WTC11 (cell line): Measurements from ENCODE around the gene CELF6. TPM values are rescaled to one million over a fixed set of nuclear protein-coding genes. Genes with fewer than 3 reads are reported as not detected.

Source experiments
- ATAC-seq: fragments of 200-7000 bp; cut with Tn5 transposase; 2 replicates; pipeline ENCODE4 v1.10.0; 2021; ENCODE audit warnings: mild to moderate bottlenecking, moderate library complexity
- CTCF ChIA-PET: fragments of 300-600 bp; sonication (Branson Sonifier 250); formaldehyde crosslinking; loops from one replicate; lab custom pipeline; 2021; ENCODE audit warnings: antibody characterized with exemption; lab: Charles Lee
- POLR2A ChIA-PET: fragments of 350-600 bp; sonication (Branson Sonifier 250); formaldehyde crosslinking; loops from one replicate; lab custom pipeline; 2021; ENCODE audit warnings: antibody characterized with exemption; lab: Charles Lee
- DNase-seq: peaks from one replicate; pipeline ENCODE4 v3.0.0; 2021; ENCODE audit warnings: low spot score
- H3K27ac Mint-ChIP-seq: 2 replicates; pipeline ENCODE4 v1.8.0; 2021; ENCODE audit warnings: mixed read lengths
- H3K27me3 Mint-ChIP-seq: 2 replicates; pipeline ENCODE4 v1.8.0; 2021; ENCODE audit warnings: low read depth, mild to moderate bottlenecking, moderate library complexity, mixed read lengths
- H3K36me3 Mint-ChIP-seq: 2 replicates; pipeline ENCODE4 v1.8.0; 2021; ENCODE audit warnings: mixed read lengths
- H3K4me1 Mint-ChIP-seq: 2 replicates; pipeline ENCODE4 v1.8.0; 2022; ENCODE audit warnings: mixed read lengths
- H3K4me3 Mint-ChIP-seq: 2 replicates; pipeline ENCODE4 v1.8.0; 2021; ENCODE audit warnings: mild to moderate bottlenecking, moderate library complexity, mixed read lengths
- H3K9me3 Mint-ChIP-seq: 2 replicates; pipeline ENCODE4 v1.8.0; 2021; ENCODE audit warnings: mixed read lengths
- ESRRA ChIP-seq: sonication (generic); formaldehyde crosslinking; IDR thresholded peaks from 2 replicates; pipeline ENCODE4 v1.8.1; 2022; ENCODE audit warnings: mild to moderate bottlenecking, missing genetic modification reagents, borderline replicate concordance
- GRHL2 ChIP-seq: fragments of 250-450 bp; sonication (Bioruptor Pico); IDR thresholded peaks from 2 replicates; pipeline ENCODE4 v1.8.0; 2022; ENCODE audit warnings: mild to moderate bottlenecking, moderate library complexity; ENCODE audit not compliant: insufficient replicate concordance, severe bottlenecking
- KAT7 ChIP-seq: sonication (generic); formaldehyde crosslinking; IDR thresholded peaks from 2 replicates; pipeline ENCODE4 v1.8.1; 2023; ENCODE audit warnings: missing genetic modification reagents, mild to moderate bottlenecking, borderline replicate concordance
- NR1H2 ChIP-seq: sonication (generic); formaldehyde crosslinking; IDR thresholded peaks from 2 replicates; pipeline ENCODE4 v1.9.0; 2021; ENCODE audit warnings: mild to moderate bottlenecking, moderate library complexity, missing genetic modification reagents
- NR2C2 ChIP-seq: sonication (generic); formaldehyde crosslinking; IDR thresholded peaks from 2 replicates; pipeline ENCODE4 v1.8.0; 2022; ENCODE audit warnings: mild to moderate bottlenecking, missing genetic modification reagents
- ZNF121 ChIP-seq: sonication (generic); formaldehyde crosslinking; IDR thresholded peaks from 2 replicates; pipeline ENCODE4 v1.8.0; 2023; ENCODE audit warnings: missing genetic modification reagents
- ZNF138 ChIP-seq: sonication (generic); formaldehyde crosslinking; conservative IDR thresholded peaks from 2 replicates; pipeline ENCODE4 v1.8.1; 2022; ENCODE audit warnings: mild to moderate bottlenecking, moderate library complexity, missing genetic modification reagents
- ZNF263 ChIP-seq: sonication (generic); formaldehyde crosslinking; IDR thresholded peaks from 2 replicates; pipeline ENCODE4 v1.8.1; 2022; ENCODE audit warnings: low read depth, mild to moderate bottlenecking, moderate library complexity, missing genetic modification reagents
- ZNF423 ChIP-seq: fragments of 250-450 bp; sonication (Bioruptor Pico); IDR thresholded peaks from 2 replicates; pipeline ENCODE4 v2.1.2; 2022; ENCODE audit warnings: mild to moderate bottlenecking, moderate library complexity
- total RNA-seq: library from RNA; stranded (reverse); gene quantifications from 3 replicates; pipeline ENCODE4 v1.2.3, GENCODE V29; 2021
- TF ChIP-seq, protein P1 (sequence below): fragments of 200-600 bp; IDR thresholded peaks from 2 replicates; pipeline ENCODE4 v1.8.0; 2022; ENCODE audit warnings: antibody characterized with exemption
- TF ChIP-seq, protein P2 (sequence below): sonication (generic); formaldehyde crosslinking; IDR thresholded peaks from 2 replicates; pipeline ENCODE4 v1.8.1; 2022; ENCODE audit warnings: low read depth, mild to moderate bottlenecking, moderate library complexity, missing genetic modification reagents, borderline replicate concordance
- TF ChIP-seq, protein P3 (sequence below): fragments of 250-450 bp; sonication (Bioruptor Pico); IDR thresholded peaks from 2 replicates; pipeline ENCODE4 v1.9.0; 2021; ENCODE audit warnings: mild to moderate bottlenecking
- TF ChIP-seq, protein P4 (sequence below): sonication (generic); formaldehyde crosslinking; IDR thresholded peaks from 2 replicates; pipeline ENCODE4 v1.8.1; 2023; ENCODE audit warnings: mild to moderate bottlenecking, moderate library complexity, missing genetic modification reagents
- TF ChIP-seq, protein P5 (sequence below): fragments of 250-450 bp; sonication (Bioruptor Pico); IDR thresholded peaks from 2 replicates; pipeline ENCODE4 v1.9.0; 2021; ENCODE audit warnings: moderate library complexity, mild to moderate bottlenecking, inconsistent platforms, borderline replicate concordance
- TF ChIP-seq, protein P6 (sequence below): sonication (generic); formaldehyde crosslinking; conservative IDR thresholded peaks from 2 replicates; pipeline ENCODE4 v1.8.1; 2023; ENCODE audit warnings: mild to moderate bottlenecking, low read depth, missing genetic modification reagents, moderate library complexity
- TF ChIP-seq, protein P7 (sequence below): fragments of 250-450 bp; sonication (Bioruptor Pico); IDR thresholded peaks from 2 replicates; pipeline ENCODE4 v1.9.0; 2021; ENCODE audit warnings: mild to moderate bottlenecking, borderline replicate concordance

CELF6 gene
- total RNA-seq, 1 experiment from 2014 or later: not detected

DNA sequence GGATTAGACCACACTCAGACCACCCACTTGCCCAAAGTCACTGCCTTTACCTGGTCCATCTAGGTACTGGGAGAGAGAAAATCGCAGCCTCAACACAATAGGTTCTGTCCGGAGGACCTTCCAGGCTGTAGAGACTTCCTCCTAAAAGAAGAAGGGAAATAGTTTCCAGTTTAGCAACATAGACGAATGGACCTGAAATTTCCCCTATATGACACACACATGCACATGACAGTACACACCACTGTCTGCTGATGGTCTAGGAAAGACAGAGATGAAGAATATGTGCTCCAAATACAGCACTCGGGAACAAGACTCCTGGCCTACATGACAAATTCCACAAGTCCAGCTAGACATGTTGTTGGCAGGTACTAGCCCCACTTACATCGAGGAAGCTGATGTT, 54.9 kb downstream of the CELF6 start (continued):
- TF ChIP-seq, protein P1, sequence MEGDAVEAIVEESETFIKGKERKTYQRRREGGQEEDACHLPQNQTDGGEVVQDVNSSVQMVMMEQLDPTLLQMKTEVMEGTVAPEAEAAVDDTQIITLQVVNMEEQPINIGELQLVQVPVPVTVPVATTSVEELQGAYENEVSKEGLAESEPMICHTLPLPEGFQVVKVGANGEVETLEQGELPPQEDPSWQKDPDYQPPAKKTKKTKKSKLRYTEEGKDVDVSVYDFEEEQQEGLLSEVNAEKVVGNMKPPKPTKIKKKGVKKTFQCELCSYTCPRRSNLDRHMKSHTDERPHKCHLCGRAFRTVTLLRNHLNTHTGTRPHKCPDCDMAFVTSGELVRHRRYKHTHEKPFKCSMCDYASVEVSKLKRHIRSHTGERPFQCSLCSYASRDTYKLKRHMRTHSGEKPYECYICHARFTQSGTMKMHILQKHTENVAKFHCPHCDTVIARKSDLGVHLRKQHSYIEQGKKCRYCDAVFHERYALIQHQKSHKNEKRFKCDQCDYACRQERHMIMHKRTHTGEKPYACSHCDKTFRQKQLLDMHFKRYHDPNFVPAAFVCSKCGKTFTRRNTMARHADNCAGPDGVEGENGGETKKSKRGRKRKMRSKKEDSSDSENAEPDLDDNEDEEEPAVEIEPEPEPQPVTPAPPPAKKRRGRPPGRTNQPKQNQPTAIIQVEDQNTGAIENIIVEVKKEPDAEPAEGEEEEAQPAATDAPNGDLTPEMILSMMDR: no peak
- TF ChIP-seq ZNF423 (no peak), KAT7 (CRISPR knock-in tag) (no peak), GRHL2 (no peak), ZNF263 (no peak), ESRRA (CRISPR knock-in tag) (no peak), NR1H2 (CRISPR knock-in tag) (no peak)
- TF ChIP-seq, protein P2, sequence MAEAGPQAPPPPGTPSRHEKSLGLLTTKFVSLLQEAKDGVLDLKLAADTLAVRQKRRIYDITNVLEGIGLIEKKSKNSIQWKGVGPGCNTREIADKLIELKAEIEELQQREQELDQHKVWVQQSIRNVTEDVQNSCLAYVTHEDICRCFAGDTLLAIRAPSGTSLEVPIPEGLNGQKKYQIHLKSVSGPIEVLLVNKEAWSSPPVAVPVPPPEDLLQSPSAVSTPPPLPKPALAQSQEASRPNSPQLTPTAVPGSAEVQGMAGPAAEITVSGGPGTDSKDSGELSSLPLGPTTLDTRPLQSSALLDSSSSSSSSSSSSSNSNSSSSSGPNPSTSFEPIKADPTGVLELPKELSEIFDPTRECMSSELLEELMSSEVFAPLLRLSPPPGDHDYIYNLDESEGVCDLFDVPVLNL (CRISPR knock-in tag): no peak
- TF ChIP-seq, protein P3, sequence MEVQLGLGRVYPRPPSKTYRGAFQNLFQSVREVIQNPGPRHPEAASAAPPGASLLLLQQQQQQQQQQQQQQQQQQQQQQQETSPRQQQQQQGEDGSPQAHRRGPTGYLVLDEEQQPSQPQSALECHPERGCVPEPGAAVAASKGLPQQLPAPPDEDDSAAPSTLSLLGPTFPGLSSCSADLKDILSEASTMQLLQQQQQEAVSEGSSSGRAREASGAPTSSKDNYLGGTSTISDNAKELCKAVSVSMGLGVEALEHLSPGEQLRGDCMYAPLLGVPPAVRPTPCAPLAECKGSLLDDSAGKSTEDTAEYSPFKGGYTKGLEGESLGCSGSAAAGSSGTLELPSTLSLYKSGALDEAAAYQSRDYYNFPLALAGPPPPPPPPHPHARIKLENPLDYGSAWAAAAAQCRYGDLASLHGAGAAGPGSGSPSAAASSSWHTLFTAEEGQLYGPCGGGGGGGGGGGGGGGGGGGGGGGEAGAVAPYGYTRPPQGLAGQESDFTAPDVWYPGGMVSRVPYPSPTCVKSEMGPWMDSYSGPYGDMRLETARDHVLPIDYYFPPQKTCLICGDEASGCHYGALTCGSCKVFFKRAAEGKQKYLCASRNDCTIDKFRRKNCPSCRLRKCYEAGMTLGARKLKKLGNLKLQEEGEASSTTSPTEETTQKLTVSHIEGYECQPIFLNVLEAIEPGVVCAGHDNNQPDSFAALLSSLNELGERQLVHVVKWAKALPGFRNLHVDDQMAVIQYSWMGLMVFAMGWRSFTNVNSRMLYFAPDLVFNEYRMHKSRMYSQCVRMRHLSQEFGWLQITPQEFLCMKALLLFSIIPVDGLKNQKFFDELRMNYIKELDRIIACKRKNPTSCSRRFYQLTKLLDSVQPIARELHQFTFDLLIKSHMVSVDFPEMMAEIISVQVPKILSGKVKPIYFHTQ: no peak
- TF ChIP-seq, protein P4, sequence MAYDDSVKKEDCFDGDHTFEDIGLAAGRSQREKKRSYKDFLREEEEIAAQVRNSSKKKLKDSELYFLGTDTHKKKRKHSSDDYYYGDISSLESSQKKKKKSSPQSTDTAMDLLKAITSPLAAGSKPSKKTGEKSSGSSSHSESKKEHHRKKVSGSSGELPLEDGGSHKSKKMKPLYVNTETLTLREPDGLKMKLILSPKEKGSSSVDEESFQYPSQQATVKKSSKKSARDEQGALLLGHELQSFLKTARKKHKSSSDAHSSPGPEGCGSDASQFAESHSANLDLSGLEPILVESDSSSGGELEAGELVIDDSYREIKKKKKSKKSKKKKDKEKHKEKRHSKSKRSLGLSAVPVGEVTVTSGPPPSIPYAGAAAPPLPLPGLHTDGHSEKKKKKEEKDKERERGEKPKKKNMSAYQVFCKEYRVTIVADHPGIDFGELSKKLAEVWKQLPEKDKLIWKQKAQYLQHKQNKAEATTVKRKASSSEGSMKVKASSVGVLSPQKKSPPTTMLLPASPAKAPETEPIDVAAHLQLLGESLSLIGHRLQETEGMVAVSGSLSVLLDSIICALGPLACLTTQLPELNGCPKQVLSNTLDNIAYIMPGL (CRISPR knock-in tag): no peak

DNA sequence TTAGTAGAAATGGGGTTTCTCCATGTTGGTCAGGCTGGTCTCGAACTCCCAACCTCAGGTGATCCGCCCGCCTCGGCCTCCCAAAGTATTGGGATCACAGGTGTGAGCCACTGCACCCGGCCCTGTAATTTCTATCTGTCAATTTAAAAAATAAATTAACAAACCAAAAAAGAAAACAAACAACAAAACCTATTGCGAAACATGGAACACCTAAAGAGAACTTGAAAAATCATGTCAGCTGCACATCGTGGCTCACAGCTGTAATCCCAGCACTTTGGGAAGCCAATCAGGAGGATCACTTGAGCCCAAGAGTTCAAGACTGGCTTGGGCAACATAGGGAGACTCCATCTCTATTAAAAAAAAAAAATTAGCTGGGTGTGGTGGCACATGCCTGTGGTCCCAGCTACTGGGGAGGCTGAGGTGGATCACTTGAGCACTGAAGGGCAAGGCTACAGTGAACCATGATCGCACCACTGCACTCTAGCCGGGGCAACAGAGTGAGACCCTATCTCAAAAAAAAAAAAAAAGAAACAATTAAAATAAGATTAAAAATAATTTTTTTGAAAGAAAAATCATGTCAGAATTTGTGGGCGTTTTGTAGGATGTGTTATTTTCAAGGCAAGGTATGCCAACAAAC, 67.2 kb downstream of the CELF6 start:
- TF ChIP-seq ZNF138 (CRISPR knock-in tag): no peak
- TF ChIP-seq ZNF121 (CRISPR knock-in tag): peak; percentile 31; the same call in 1 of the 2 replicates
- ChIA-PET CTCF (interaction anchor here (1.7 kb wide), 1 partner anchor 26 kb away, joined by 8 read pairs; no protein-coding TSS in a partner anchor), POLR2A (no interaction called here)
- Mint-ChIP-seq H3K27ac (no peak overlapping the region), H3K36me3 (peaks cover 68% of the 10 kb centered on the region), H3K4me3 (no peak overlapping the region), H3K4me1 (no peaks in the 10 kb centered on the region), H3K27me3 (peaks cover 9% of the 10 kb centered on the region), H3K9me3 (no peaks in the 10 kb centered on the region)
- ATAC-seq: no peak
- DNase-seq: no peak

DNA sequence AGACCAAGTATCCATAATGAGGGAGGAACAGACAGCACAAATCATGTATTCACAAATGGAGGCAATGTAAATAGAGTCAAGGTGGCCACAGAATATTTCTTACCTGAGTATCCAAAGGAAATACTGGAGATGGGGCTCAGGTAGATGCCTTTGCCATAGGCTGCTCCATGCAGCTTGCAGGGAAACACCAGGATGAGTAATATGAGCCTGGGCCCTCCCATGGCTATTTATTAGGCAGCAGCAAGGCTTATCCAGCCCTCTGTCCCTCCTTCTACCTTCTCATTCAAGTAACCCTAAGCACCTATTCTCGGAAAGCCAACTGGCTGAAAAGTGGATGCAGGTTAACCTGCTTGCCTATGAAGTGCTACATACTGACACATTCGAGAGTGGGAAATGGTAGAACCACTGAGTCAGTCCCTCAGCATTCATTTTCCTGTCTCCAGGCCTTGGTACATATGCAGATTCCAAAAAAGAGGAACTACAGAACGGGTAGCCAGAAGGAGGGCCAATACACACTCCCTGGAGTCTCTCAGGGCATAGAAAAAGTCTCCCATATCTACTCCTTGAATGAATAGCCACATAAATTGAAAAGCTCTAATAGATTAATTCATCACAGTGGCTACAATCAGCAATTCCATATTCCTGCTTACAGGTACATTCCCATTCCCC, 70.7 kb downstream of the CELF6 start:
- POLR2A ChIA-PET: no interaction called here
- no peak overlapping the region for H3K4me3 Mint-ChIP-seq
- TF ChIP-seq, protein P5, sequence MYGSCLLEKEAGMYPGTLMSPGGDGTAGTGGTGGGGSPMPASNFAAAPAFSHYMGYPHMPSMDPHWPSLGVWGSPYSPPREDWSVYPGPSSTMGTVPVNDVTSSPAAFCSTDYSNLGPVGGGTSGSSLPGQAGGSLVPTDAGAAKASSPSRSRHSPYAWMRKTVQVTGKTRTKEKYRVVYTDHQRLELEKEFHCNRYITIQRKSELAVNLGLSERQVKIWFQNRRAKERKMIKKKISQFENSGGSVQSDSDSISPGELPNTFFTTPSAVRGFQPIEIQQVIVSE: no peak
- TF ChIP-seq NR2C2 (CRISPR knock-in tag): no peak
- TF ChIP-seq, protein P6, sequence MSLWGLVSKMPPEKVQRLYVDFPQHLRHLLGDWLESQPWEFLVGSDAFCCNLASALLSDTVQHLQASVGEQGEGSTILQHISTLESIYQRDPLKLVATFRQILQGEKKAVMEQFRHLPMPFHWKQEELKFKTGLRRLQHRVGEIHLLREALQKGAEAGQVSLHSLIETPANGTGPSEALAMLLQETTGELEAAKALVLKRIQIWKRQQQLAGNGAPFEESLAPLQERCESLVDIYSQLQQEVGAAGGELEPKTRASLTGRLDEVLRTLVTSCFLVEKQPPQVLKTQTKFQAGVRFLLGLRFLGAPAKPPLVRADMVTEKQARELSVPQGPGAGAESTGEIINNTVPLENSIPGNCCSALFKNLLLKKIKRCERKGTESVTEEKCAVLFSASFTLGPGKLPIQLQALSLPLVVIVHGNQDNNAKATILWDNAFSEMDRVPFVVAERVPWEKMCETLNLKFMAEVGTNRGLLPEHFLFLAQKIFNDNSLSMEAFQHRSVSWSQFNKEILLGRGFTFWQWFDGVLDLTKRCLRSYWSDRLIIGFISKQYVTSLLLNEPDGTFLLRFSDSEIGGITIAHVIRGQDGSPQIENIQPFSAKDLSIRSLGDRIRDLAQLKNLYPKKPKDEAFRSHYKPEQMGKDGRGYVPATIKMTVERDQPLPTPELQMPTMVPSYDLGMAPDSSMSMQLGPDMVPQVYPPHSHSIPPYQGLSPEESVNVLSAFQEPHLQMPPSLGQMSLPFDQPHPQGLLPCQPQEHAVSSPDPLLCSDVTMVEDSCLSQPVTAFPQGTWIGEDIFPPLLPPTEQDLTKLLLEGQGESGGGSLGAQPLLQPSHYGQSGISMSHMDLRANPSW: no peak
- TF ChIP-seq, protein P7, sequence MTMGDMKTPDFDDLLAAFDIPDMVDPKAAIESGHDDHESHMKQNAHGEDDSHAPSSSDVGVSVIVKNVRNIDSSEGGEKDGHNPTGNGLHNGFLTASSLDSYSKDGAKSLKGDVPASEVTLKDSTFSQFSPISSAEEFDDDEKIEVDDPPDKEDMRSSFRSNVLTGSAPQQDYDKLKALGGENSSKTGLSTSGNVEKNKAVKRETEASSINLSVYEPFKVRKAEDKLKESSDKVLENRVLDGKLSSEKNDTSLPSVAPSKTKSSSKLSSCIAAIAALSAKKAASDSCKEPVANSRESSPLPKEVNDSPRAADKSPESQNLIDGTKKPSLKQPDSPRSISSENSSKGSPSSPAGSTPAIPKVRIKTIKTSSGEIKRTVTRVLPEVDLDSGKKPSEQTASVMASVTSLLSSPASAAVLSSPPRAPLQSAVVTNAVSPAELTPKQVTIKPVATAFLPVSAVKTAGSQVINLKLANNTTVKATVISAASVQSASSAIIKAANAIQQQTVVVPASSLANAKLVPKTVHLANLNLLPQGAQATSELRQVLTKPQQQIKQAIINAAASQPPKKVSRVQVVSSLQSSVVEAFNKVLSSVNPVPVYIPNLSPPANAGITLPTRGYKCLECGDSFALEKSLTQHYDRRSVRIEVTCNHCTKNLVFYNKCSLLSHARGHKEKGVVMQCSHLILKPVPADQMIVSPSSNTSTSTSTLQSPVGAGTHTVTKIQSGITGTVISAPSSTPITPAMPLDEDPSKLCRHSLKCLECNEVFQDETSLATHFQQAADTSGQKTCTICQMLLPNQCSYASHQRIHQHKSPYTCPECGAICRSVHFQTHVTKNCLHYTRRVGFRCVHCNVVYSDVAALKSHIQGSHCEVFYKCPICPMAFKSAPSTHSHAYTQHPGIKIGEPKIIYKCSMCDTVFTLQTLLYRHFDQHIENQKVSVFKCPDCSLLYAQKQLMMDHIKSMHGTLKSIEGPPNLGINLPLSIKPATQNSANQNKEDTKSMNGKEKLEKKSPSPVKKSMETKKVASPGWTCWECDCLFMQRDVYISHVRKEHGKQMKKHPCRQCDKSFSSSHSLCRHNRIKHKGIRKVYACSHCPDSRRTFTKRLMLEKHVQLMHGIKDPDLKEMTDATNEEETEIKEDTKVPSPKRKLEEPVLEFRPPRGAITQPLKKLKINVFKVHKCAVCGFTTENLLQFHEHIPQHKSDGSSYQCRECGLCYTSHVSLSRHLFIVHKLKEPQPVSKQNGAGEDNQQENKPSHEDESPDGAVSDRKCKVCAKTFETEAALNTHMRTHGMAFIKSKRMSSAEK (CRISPR knock-in tag): no peak

More for the DNA sequence above, 70.7 kb downstream of the CELF6 start:
- no peaks in the 10 kb centered on the region for H3K9me3 Mint-ChIP-seq
- H3K36me3 Mint-ChIP-seq: peaks cover 58% of the 10 kb centered on the region
- DNase-seq: no peak
- no peak for ATAC-seq
- H3K27ac Mint-ChIP-seq: no peak overlapping the region
- H3K4me1 Mint-ChIP-seq: no peaks in the 10 kb centered on the region
- H3K27me3 Mint-ChIP-seq: peaks cover 41% of the 10 kb centered on the region
- CTCF ChIA-PET: no interaction called here
